ENCODE measurements around the gene SLC18A2.

DNA sequence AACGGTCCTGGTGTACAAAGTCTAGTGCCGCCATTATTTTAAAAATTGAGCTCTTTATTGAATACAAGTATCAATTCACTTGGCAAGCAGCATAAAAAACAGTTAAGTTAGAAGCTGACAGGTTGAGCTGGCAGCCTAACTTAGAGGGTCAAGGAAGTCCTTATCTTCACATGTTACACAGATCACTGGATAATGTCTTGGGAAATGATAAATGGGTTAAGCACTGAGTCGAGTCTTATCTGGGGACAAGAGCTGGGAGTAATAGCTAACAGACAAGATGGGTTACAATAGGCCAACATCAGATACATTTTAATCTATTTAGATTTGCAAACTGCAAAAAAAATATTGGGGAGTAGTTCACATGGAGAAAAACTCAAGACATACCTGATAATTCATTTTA is 34.2 kb downstream of the SLC18A2 start:
- TF ChIP-seq, protein P1, sequence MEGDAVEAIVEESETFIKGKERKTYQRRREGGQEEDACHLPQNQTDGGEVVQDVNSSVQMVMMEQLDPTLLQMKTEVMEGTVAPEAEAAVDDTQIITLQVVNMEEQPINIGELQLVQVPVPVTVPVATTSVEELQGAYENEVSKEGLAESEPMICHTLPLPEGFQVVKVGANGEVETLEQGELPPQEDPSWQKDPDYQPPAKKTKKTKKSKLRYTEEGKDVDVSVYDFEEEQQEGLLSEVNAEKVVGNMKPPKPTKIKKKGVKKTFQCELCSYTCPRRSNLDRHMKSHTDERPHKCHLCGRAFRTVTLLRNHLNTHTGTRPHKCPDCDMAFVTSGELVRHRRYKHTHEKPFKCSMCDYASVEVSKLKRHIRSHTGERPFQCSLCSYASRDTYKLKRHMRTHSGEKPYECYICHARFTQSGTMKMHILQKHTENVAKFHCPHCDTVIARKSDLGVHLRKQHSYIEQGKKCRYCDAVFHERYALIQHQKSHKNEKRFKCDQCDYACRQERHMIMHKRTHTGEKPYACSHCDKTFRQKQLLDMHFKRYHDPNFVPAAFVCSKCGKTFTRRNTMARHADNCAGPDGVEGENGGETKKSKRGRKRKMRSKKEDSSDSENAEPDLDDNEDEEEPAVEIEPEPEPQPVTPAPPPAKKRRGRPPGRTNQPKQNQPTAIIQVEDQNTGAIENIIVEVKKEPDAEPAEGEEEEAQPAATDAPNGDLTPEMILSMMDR (IDR thresholded peaks at IDR 0.05): no peak
- TF ChIP-seq POLR2A (IDR thresholded peaks at IDR 0.05) (no peak), EP300 (IDR thresholded peaks at IDR 0.05) (no peak)

Measured in ovary (tissue), 3 donors.